H1 (cell line): Measurements from ENCODE around the gene CCDC9B. TPM values are rescaled to one million over a fixed set of nuclear protein-coding genes. Genes with fewer than 3 reads are reported as not detected.
A peak's percentile ranks its signal among the peaks of the same experiment; 100 is the strongest.

ENCODE experiments used
- CTCF ChIA-PET: fragments of 300-600 bp; sonication (Branson Sonifier 250); formaldehyde crosslinking; loops from one replicate; lab custom pipeline; 2021; ENCODE audit not compliant: partially characterized antibody; lab: Charles Lee
- POLR2A ChIA-PET: fragments of 300-600 bp; sonication (Branson Sonifier 250); formaldehyde crosslinking; loops from one replicate; lab custom pipeline; 2021; ENCODE audit warnings: inconsistent platforms; ENCODE audit not compliant: partially characterized antibody; lab: Charles Lee
- DNase-seq, 2 experiments: peaks; one replicate each; pipeline versions ENCODE4 v3.0.0 to v3.0.0-alpha.2; 2010 to 2022; ENCODE audit warnings: low spot score in 2 of 2, low read depth in 1 of 2, mixed read lengths in 1 of 2
- FAIRE-seq: peaks from 2 replicates; lab custom pipeline; 2011; peaks lifted over from hg19 to GRCh38; lab: Jason Lieb, UNC
- H2AFZ ChIP-seq: 2 replicates; pipeline ENCODE4 v1.8.1; 2012; ENCODE audit warnings: low read length, inconsistent platforms
- H2AK5ac ChIP-seq: 2 replicates; pipeline ENCODE4 v1.6.1; 2013; ENCODE audit warnings: low read depth, low read length
- H2BK120ac ChIP-seq: replicated peaks from 2 replicates; pipeline ENCODE3; 2013; ENCODE audit warnings: low read depth, low read length, inconsistent platforms
- H2BK12ac ChIP-seq: 2 replicates; pipeline ENCODE4 v1.6.1; 2013; ENCODE audit warnings: low read depth, low read length
- H2BK15ac ChIP-seq: 2 replicates; pipeline ENCODE4 v1.6.1; 2013; ENCODE audit warnings: low read length
- H2BK20ac ChIP-seq: 2 replicates; pipeline ENCODE4 v1.6.1; 2013; ENCODE audit warnings: low read length
- H2BK5ac ChIP-seq: 2 replicates; pipeline ENCODE4 v1.6.1; 2013; ENCODE audit warnings: low read depth, low read length
- H3K14ac ChIP-seq: 2 replicates; pipeline ENCODE4 v1.6.1; 2013; ENCODE audit warnings: inconsistent platforms; ENCODE audit not compliant: insufficient read length
- H3K18ac ChIP-seq: 2 replicates; pipeline ENCODE4 v1.6.1; 2013; ENCODE audit warnings: low read length; ENCODE audit errors: extremely low read depth
- H3K23ac ChIP-seq: 2 replicates; pipeline ENCODE4 v1.6.1; 2013; ENCODE audit warnings: inconsistent platforms; ENCODE audit not compliant: insufficient read length
- H3K23me2 ChIP-seq: 2 replicates; pipeline ENCODE4 v1.6.1; 2013; ENCODE audit warnings: low read depth, low read length
- H3K27ac ChIP-seq: 2 replicates; pipeline ENCODE4 v1.6.1; 2011; ENCODE audit warnings: low read depth, low read length, inconsistent platforms
- H3K27me3 ChIP-seq, 4 experiments: replicated peaks in 1 of 4; 1 replicate in 1 of 4; 2 replicates in 3 of 4; pipeline versions ENCODE4 v1.6.1 to v1.8.1; 2011 to 2013; ENCODE audit warnings: low read length in 3 of 4, mild to moderate bottlenecking in 3 of 4, inconsistent platforms in 2 of 4, mixed read lengths in 2 of 4, moderate library complexity in 1 of 4; ENCODE audit not compliant: control insufficient read depth in 3 of 4, insufficient read depth in 3 of 4; ENCODE audit errors: extremely low read depth in 1 of 4
- H3K36me3 ChIP-seq, 4 experiments: 2 replicates each; pipeline versions ENCODE4 v1.6.1 to v1.8.1; 2011 to 2013; ENCODE audit warnings: mild to moderate bottlenecking in 4 of 4, low read length in 3 of 4, moderate library complexity in 2 of 4, control low read depth in 1 of 4, inconsistent platforms in 1 of 4; ENCODE audit not compliant: insufficient read depth in 4 of 4, control insufficient read depth in 2 of 4
- H3K4ac ChIP-seq: replicated peaks from 2 replicates; pipeline ENCODE3; 2013; ENCODE audit warnings: low read length, low read depth, mixed read lengths, inconsistent platforms; ENCODE audit not compliant: insufficient read length
- H3K4me1 ChIP-seq, 4 experiments: replicated peaks in 1 of 4; 1 replicate in 1 of 4; 2 replicates in 3 of 4; pipeline versions ENCODE4 v1.6.1 to v1.8.1; 2011 to 2013; ENCODE audit warnings: low read length in 3 of 4, inconsistent platforms in 2 of 4, mixed read lengths in 1 of 4; ENCODE audit not compliant: insufficient read depth in 4 of 4, control insufficient read depth in 3 of 4
- H3K4me2 ChIP-seq, 2 experiments: 2 replicates each; pipeline versions ENCODE4 v1.6.1 to v1.8.1; 2011 to 2013; ENCODE audit warnings: low read depth in 2 of 2, low read length in 2 of 2, control low read depth in 1 of 2, inconsistent platforms in 1 of 2, mild to moderate bottlenecking in 1 of 2; ENCODE audit not compliant: insufficient read depth in 1 of 2
- H3K4me3 ChIP-seq, 4 experiments: fragments of 200-600, 300-600 bp in 1 of 4; sonication (generic), shearing (Covaris generic), sonication (Bioruptor Twin) in 1 of 4; 2 replicates each; pipeline versions ENCODE4 v1.5.1 to v1.8.1; 2011 to 2016; ENCODE audit warnings: low read length in 4 of 4, low read depth in 3 of 4, control low read depth in 2 of 4, inconsistent platforms in 2 of 4, mild to moderate bottlenecking in 2 of 4, mixed read lengths in 1 of 4, moderate library complexity in 1 of 4; ENCODE audit not compliant: insufficient read depth in 2 of 4; ENCODE audit errors: extremely low read depth in 1 of 4
- H3K56ac ChIP-seq: replicated peaks from 2 replicates; pipeline ENCODE3; 2013; ENCODE audit warnings: low read depth, mild to moderate bottlenecking, mixed read lengths, low read length, inconsistent platforms; ENCODE audit not compliant: insufficient read length
- H3K79me1 ChIP-seq: 2 replicates; pipeline ENCODE4 v1.6.1; 2013; ENCODE audit warnings: low read depth, low read length, control low read depth
- H3K79me2 ChIP-seq, 2 experiments: 2 replicates each; pipeline versions ENCODE4 v1.6.1 to v1.8.1; 2012 to 2013; ENCODE audit warnings: low read length in 2 of 2, mild to moderate bottlenecking in 2 of 2, inconsistent platforms in 1 of 2; ENCODE audit not compliant: insufficient read depth in 2 of 2, control insufficient read depth in 1 of 2
- H3K9ac ChIP-seq, 4 experiments: replicated peaks in 1 of 4; 1 replicate in 1 of 4; 2 replicates in 3 of 4; pipeline versions ENCODE4 v1.6.1 to v1.8.1; 2011 to 2013; ENCODE audit warnings: low read depth in 3 of 4, low read length in 3 of 4, control low read depth in 2 of 4, mild to moderate bottlenecking in 2 of 4, moderate library complexity in 2 of 4, inconsistent platforms in 1 of 4; ENCODE audit errors: extremely low read depth in 1 of 4
- H3K9me3 ChIP-seq, 2 experiments: 2 replicates each; pipeline versions ENCODE4 v1.6.1 to v1.8.1; 2012 to 2013; ENCODE audit warnings: mild to moderate bottlenecking in 2 of 2, moderate library complexity in 2 of 2, control low read depth in 1 of 2, inconsistent platforms in 1 of 2, low read depth in 1 of 2, low read length in 1 of 2, mixed read lengths in 1 of 2; ENCODE audit not compliant: insufficient read depth in 2 of 2
- H4K20me1 ChIP-seq, 2 experiments: replicated peaks in 1 of 2; 2 replicates each; pipeline versions ENCODE3 to v1.8.1; 2011 to 2013; ENCODE audit warnings: inconsistent platforms in 2 of 2, low read length in 2 of 2, mild to moderate bottlenecking in 1 of 2; ENCODE audit not compliant: insufficient read depth in 2 of 2, control insufficient read depth in 1 of 2
- H4K5ac ChIP-seq: 2 replicates; pipeline ENCODE4 v1.6.1; 2013; ENCODE audit warnings: low read length, low read depth, mixed read lengths, inconsistent platforms; ENCODE audit not compliant: insufficient read length
- H4K8ac ChIP-seq: 2 replicates; pipeline ENCODE4 v1.8.0; 2013; ENCODE audit warnings: mild to moderate bottlenecking, moderate library complexity, low read length, inconsistent platforms; ENCODE audit not compliant: insufficient read depth; ENCODE audit errors: extremely low read depth
- H4K91ac ChIP-seq: replicated peaks from 2 replicates; pipeline ENCODE3; 2013; ENCODE audit warnings: low read length, mixed read lengths, inconsistent platforms; ENCODE audit not compliant: insufficient read length
- RAD21 ChIP-seq, 2 experiments: IDR thresholded peaks in 1 of 2; conservative IDR thresholded peaks in 1 of 2; 2 replicates each; pipeline ENCODE4 v1.6.1; 2011; ENCODE audit warnings: low read depth in 2 of 2, low read length in 2 of 2, improper control_type of control experiment in 1 of 2, inconsistent platforms in 1 of 2, mild to moderate bottlenecking in 1 of 2, moderate library complexity in 1 of 2
- RXRA ChIP-seq: IDR thresholded peaks from 2 replicates; pipeline ENCODE4 v1.6.1; 2011; ENCODE audit warnings: low read depth, mild to moderate bottlenecking, low read length, moderate library complexity; ENCODE audit not compliant: insufficient read depth
- WGBS, 2 experiments: shearing (Covaris generic) in 1 of 2; methylation state at CpG; one replicate each; pipeline versions ENCODE4 v1.1.6 to v1.1.7; 2013 to 2015; ENCODE audit warnings: low lambda C conversion rate in 2 of 2, mixed read lengths in 2 of 2, inconsistent platforms in 1 of 2, low coverage in 1 of 2, missing lambda C conversion rate in 1 of 2; ENCODE audit not compliant: insufficient replicate concordance in 2 of 2, insufficient coverage in 1 of 2, insufficient read length in 1 of 2; ENCODE audit errors: extremely low coverage in 1 of 2, missing lambda C conversion rate in 1 of 2; 5-methylcytosine and 5-hydroxymethylcytosine counted together
- polyA plus RNA-seq, 7 experiments: library from polyadenylated mRNA; depleted of rRNA in 3 of 7; stranded (reverse) in 5 of 7; unstranded in 2 of 7; fragments of >200 nt in 5 of 7; fragments of 200-250 nt in 2 of 7; gene quantifications; 1 replicate in 5 of 7; 2 replicates in 1 of 7; 4 replicates in 1 of 7; pipeline versions ENCODE4 v1.2.1 to v1.2.3, GENCODE V29; 2011 to 2013; ENCODE audit warnings: missing spikeins in 2 of 7, mixed read lengths in 2 of 7
- total RNA-seq: library from RNA; stranded (reverse); fragmentation: NEBNext Ultra II Directional; extraction: Animal tissue kit (Norgen Biotek cat#: 25700); gene quantifications from 2 replicates; pipeline ENCODE4 v1.2.1, GENCODE V29; 2021
- TF ChIP-seq, protein P1 (sequence below), 3 experiments: IDR thresholded peaks; 1 replicate in 2 of 3; 2 replicates in 1 of 3; pipeline versions ENCODE4 v1.5.1 to v1.6.1; 2011; ENCODE audit warnings: low read length in 3 of 3, mild to moderate bottlenecking in 3 of 3, inconsistent platforms in 2 of 3, low read depth in 1 of 3, moderate library complexity in 1 of 3; ENCODE audit not compliant: insufficient read depth in 1 of 3; ENCODE audit errors: control extremely low read depth in 1 of 3
- TF ChIP-seq, protein P2 (sequence below): IDR thresholded peaks from 2 replicates; pipeline ENCODE4 v1.6.1; 2012; ENCODE audit warnings: low read length, inconsistent platforms

The CCDC9B gene
- total and polyA plus RNA-seq, 2 of the 8 experiments (the other 6 are each of a cell fraction or from before 2014, with no cell fraction given) = 0.45 to 0.78 TPM

DNA sequence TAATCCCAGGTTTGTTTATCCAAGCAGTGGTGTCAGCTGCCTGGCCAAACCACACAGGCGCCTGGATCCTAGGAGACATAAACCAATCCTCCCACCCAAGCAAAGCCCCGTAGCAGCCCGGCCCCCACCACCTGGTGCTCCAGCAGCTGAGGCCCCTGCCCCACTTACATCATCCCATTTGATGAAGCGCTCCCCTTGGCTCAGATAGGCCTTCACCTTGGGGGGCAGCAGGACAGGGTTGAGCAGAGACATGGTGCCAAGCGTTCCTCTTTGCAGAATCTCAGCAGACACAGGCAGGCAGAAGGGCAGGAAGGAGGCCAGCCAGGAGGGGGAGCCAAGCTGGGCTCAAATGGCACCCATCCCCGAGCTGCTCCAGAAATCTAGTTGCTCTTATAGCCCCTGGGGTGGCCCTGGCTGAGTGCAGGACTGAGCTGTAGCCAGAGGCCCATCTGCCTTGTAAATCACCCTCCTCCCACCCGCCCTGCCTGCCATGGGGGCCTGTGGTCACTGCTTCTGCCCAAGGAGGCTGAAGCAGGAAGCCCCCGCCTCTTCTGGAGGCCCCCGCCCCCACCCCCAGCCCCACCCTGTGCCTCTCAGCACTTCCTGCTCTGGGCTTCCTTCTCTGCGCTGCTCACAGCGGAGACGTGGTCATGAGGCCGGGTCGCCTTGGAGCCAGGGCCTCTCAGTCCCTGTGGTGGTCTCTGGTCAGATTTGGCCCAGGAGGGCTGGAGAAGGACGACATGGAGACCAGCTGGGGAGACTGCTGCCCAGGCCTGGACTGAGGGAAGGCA lies 33.1 kb downstream of the CCDC9B start, which contains the start of gene PLCB2:
Gene PLCB2 (minus strand): TSS at position 515 of the 791 bp plus-strand sequence. CDS start 263 bp downstream, at position 252.
- Histone ChIP-seq H2BK20ac (peak within 1 kb of the TSS; percentile 75; the same call in 1 of the 2 replicates), H3K27me3 (peaks cover 0 to 6% (median 0%) of the 10 kb centered on the region in 4 experiments; a peak in 3 of 7 replicates), H3K18ac (peak within 1 kb of the TSS; percentile 68), H3K4me3 (0 out of 8 replicates have a peak within 1 kb of the TSS, but pooled peaks of 1 of the 4 experiments have one; percentile 19), H3K79me2 (no peaks in the 10 kb centered on the region), H3K23me2 (no peaks in the 10 kb centered on the region; the same call in 1 of the 2 replicates), H3K4me2 (peak within 1 kb of the TSS; percentile 7 to 15; a peak in 1 of 4 replicates), H2BK5ac (peak within 1 kb of the TSS; percentile 83; the same call in 1 of the 2 replicates), H4K8ac (no peak within 1 kb of the TSS; the same call in 1 of the 2 replicates), H3K14ac (no peak within 1 kb of the TSS), H4K91ac (peak within 1 kb of the TSS; percentile 61), H4K20me1 (peaks cover 0 to 4% of the 10 kb centered on the region in 2 experiments), H3K9ac (no peak within 1 kb of the TSS; a peak in 1 of 7 replicates), H3K36me3 (no peaks in the 10 kb centered on the region), H3K23ac (no peak within 1 kb of the TSS), H3K56ac (no peak within 1 kb of the TSS), H3K27ac (no peak within 1 kb of the TSS), H2BK15ac (peak within 1 kb of the TSS; percentile 99; the same call in 1 of the 2 replicates), H2AFZ (0 out of 2 replicates have a peak within 1 kb of the TSS, but pooled peaks have one; percentile 64), H3K4me1 (peaks cover 0 to 29% (median 21%) of the 10 kb centered on the region in 4 experiments; a peak in 6 of 7 replicates), H2BK12ac (peak within 1 kb of the TSS; percentile 95; the same call in 1 of the 2 replicates), H2BK120ac (no peak within 1 kb of the TSS), H3K79me1 (no peaks in the 10 kb centered on the region), H3K4ac (peak within 1 kb of the TSS; percentile 71), H4K5ac (no peak within 1 kb of the TSS), H3K9me3 (no peaks in the 10 kb centered on the region), H2AK5ac (peak within 1 kb of the TSS; percentile 7; the same call in 1 of the 2 replicates)
- 60% methylated on average over 15 of the region's 15 CpGs; no CpG with 5 or more reads in 1 of the 2 experiments for WGBS, 2 experiments
- ChIA-PET CTCF (interaction anchor here (0.7 to 23.9 kb wide), 19 partner anchors 9 to 264 kb away, joined by 3 to 584 read pairs (median 5); partner anchors contain the start of genes ANKRD63, CCDC9B, INAFM2 and PAK6), POLR2A (interaction anchor here (0.5 to 6.0 kb wide), 12 partner anchors 17 to 591 kb away, joined by 3 to 29 read pairs (median 4); partner anchors contain the start of gene ANKRD63)
- no peak for FAIRE-seq
- DNase-seq = no peak
- TF ChIP-seq, protein P1, sequence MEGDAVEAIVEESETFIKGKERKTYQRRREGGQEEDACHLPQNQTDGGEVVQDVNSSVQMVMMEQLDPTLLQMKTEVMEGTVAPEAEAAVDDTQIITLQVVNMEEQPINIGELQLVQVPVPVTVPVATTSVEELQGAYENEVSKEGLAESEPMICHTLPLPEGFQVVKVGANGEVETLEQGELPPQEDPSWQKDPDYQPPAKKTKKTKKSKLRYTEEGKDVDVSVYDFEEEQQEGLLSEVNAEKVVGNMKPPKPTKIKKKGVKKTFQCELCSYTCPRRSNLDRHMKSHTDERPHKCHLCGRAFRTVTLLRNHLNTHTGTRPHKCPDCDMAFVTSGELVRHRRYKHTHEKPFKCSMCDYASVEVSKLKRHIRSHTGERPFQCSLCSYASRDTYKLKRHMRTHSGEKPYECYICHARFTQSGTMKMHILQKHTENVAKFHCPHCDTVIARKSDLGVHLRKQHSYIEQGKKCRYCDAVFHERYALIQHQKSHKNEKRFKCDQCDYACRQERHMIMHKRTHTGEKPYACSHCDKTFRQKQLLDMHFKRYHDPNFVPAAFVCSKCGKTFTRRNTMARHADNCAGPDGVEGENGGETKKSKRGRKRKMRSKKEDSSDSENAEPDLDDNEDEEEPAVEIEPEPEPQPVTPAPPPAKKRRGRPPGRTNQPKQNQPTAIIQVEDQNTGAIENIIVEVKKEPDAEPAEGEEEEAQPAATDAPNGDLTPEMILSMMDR (IDR thresholded peaks at IDR 0.05; ENCODE audit: control extremely low read depth in 1 of 3, insufficient read depth in 1 of 3, low read depth in 1 of 3, low read length in 3 of 3) = peak; percentile 30 to 60 (median 52); a peak in 3 of 4 replicates
- TF ChIP-seq RXRA (no peak), RAD21 (IDR thresholded peaks at IDR 0.05 in 1 of 2, conservative IDR thresholded peaks at IDR 0.05 in 1 of 2; ENCODE audit: low read depth in 2 of 2, low read length in 2 of 2) (peak in 1 of 2 experiments; percentile 24; a peak in 1 of 4 replicates)
- TF ChIP-seq, protein P2, sequence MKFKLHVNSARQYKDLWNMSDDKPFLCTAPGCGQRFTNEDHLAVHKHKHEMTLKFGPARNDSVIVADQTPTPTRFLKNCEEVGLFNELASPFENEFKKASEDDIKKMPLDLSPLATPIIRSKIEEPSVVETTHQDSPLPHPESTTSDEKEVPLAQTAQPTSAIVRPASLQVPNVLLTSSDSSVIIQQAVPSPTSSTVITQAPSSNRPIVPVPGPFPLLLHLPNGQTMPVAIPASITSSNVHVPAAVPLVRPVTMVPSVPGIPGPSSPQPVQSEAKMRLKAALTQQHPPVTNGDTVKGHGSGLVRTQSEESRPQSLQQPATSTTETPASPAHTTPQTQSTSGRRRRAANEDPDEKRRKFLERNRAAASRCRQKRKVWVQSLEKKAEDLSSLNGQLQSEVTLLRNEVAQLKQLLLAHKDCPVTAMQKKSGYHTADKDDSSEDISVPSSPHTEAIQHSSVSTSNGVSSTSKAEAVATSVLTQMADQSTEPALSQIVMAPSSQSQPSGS = no peak
